Limb (tissue), 2 donors: Measurements from ENCODE around the gene RAD51D.
A peak's percentile ranks its signal among the peaks of the same experiment; 100 is the strongest.
"Not testable (repeated sequence)": the region's sequence is repeated elsewhere in the genome, so short reads cannot be mapped to it uniquely, and the experiment has no call there.

Source experiments
- DNase-seq, 2 donors: peaks; one replicate each; pipeline ENCODE4 v3.0.0-alpha.2; 2016; ENCODE audit errors: extremely low spot score in 2 of 2

RAD51D gene

DNA sequence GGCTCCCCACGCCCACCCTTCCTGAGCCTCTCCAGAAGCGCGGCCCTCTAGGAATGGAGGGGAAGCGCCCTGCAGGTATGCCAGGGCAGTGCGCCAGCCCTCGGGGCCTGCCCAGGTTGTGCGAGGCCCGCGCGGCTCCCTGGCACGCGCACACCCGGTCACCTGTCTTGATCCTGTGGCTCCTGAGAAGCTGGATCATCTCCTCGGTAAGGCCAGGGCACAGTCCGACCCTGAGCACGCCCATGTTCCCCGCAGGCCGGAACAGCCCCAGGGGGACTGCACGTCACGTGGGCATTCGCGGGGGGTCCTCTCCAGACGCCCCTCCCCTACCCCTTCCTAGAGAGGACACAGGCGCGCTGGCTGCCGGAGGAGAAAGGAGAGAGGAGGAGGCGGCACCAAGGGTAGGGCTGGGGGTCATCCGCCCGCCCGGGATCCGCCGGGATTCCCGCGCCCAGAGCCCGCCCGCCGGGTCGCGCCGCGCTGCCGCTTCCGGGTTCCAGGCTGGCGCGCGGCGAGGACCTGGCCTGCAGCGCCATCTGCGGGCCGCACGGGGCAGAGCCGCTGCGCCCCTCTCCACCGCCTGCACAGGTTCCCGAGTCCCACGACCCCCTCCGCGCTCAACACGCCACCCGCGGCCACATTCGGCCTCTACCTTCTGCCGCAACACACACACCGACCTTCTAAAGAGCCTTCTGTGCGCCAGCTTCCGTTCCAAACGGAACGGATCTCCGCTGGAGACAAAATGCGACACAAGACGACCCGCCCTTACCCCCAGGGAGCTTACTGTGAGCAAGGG, at the start of gene RAD51D:
Gene RAD51D, minus strand, starts transcription at position 491 of the 796 bp plus-strand sequence. Its CDS starts 247 bp downstream, at position 244.
- peak; percentile 52 to 90 for DNase-seq

DNA sequence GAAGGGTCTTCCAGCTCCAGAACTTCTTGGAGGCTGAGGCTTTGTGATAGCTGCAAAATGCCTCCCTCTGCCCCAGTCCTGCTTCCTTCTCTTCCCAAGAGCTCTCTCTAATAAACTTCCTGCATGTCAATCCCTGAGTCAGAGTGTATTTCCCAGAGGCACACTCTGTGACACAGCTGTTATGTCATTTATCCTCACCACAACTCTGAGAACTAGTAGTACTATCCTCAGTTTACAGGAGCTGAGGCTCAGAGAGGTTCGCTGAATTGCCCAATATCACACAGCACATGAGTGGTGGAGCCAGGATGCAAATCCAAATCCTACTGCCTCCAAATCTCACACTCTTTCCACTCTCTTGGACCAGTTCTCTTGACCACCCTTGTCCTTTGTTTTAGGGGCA, 48.0 kb upstream of the RAD51D start:
- DNase-seq: no peak

DNA sequence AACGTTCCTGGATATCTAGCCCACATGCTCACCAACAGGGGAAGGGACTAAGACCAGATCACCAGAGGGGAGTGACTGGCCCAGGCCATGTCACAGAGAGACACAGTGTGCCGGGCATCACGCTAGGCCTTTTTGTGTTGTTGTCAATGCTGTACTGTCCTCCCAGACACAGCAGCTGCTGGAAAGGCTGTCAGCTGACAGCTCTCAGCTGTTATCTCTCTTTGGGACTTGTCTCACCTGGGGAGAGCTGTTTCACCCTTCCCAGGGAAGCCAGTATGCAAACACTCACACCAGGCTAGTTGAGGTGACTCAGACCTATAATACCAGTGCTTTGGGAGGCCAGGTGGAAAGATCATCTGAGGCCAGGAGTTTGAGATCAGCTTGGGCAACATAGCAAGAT, 47.4 kb upstream of the RAD51D start:
- no peak for DNase-seq

DNA sequence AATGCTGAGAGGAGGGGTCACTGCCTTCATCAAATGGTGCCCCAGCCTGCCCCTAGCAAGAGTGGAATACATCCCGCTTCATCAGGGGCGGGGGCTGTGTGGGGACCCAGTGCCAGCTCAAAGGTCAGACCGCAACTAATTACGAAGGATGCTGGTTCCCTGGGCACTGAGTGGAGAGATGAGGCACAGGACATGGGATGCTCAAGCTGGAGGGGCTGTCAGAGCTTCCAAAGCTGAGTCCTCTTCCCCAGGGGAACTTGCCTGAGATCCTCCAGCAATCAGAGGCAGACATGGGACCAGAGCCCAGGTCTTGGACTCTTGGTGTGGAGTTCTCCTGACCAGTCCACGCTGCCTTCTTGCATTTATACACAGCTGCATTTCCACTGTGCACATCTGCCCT, 46.9 kb upstream of the RAD51D start:
- DNase-seq: no peak

DNA sequence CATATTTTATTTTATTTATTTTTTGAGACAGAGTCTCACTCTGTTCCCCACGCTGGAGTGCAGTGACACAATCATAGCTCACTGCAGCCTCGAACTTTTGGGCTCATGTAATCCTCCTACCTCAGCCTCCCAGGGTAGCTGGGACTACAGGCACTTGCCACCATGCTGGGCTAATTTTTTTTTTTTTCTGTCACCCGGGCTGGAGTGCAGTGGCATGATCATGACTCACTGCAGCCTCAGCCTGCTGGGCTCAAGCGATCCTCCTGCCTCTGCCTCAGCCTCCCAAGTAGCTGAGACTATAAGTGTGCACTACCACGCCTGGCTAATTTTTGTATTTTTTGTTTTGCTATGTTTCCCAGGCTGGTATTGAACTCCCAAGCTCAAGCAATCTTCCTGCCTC, 45.1 kb upstream of the RAD51D start:
- DNase-seq: no peak

DNA sequence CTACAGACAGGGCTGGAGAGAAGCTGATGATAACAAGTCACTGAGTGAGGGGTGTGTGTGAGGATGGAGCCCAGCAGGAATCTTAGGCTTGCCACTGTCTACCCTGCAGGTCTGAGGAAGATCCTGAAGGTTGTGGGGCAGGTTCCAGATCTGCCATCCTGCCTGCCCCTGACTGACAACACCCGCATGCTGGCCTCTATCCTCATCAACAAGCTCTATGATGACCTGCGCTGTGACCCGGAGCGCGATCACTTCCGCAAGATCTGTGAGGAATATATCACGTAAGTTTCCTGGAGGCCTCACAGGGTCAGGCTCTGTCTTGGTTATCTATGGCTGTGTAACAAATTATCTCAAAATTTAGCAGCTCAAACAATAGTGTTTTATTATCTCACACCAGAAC, 44.2 kb upstream of the RAD51D start:
- DNase-seq: no peak

DNA sequence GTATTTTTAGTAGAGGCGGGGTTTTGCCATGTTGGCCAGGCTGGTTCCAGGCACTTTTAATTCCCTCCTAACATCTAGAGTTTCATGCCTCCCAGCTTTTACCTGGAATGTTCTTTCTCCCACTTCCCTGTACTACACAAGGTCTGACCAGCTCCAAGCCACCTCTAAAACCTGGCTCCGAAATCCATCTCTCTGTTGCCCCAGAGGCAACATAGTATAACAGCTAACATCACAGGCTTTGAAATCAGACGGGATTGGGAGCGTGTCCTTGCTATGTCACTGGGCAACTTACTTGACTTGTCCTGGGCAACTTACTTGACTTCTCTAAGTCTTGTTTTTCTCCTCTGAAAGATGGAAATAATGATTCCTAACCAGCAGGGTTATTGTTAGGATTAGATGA, 43.1 kb upstream of the RAD51D start:
- DNase-seq: no peak

DNA sequence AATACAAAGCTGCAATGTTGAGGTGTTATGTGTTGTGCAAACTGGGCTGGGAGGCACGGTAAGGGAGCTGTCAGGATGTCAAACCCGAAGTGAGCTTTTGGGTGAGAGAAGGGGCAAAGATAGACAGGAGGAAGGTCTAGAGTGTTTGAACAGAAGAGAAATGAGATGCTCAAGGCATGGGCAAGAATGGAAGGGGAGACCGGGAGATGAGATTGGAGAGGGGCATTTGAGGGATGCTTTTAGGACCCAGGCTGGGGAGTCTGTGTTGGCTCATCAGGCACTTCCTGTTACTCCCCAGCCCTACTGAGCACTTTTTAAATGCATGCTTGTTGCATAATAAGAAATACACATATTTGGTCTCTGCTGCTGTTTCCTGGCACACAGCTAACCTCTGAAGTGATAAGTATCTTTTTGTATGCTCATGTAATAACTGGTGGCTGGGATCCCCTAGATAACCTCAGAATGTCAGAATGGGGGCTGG, 41.7 kb upstream of the RAD51D start:
- DNase-seq: no peak

DNA sequence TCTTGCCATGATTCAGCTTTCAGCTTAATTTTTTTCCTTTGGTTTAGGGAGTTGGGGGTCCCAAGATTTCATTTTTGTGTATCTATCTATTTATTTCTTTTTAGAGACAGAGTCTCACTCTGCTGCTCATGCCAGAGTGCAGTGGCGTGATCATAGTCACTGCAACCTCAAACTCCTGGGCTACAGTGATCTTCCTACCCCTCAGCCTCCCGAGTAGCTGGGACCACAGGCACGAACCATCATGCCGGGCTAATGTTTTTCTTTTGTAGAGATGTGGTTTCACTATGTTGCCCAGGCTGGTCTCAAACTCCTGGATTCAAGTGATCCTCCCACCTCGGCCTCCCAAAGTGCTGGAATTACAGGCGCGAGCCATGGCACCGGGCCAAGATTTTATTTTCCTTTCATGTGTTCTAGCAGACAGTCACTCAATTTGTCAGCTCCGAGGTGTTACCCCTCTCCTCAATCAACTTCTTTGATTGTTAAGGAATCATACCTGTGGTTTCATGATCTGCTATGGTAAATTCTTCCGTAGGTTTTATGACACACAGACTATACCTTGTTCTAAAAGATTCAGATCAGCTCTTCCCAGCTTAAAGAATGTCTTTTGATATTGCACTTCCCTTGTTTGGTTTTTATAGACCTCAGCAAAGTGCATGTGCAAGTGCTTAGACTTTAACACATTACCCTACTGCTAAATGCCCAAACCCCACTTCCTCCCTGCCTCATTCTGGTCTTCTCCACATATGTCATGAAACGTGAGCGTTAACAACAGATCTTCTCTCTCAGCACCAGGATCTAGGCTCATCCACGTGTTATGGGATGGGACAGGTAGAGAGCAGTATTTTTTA, 40.9 kb upstream of the RAD51D start:
- DNase-seq: no peak

DNA sequence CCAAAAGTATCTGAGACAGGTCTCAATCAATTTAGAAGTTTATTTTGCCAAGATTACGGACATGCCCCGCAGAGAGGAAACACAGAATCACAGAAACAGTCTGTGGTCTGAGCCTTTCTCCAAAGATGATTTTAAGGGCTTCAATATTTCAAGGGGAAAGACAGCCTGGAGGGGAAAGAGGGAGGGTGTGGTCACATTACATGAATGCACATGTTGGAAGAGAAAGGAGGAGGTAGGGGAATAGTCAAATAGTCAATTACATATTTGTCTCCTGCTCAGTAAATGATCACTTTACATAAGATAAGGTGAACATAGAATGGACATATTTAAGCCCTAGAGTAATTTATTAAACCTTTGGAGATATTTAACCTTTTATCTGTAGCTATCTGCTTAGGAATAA, 40.3 kb upstream of the RAD51D start:
- no peak for DNase-seq

DNA sequence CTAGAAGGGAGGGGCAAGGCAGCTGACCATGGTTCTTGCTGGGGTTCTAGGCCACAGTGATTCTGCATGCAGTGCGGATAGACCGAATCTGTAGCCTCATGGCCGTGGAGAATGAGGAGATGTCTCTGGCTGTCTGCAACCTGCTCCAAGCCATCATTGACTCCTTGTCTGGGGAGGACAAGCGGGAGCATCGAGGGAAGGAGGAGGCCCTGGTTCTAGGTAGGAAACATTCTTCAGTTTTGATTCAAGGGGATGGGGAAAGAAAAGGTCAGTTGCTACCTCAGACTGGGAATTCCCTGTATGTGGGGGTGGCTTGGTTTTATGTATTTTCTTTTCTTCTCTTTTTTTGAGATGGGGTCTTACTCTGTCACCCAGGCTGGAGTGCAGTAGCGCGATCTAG, 35.6 kb upstream of the RAD51D start:
- no peak for DNase-seq

DNA sequence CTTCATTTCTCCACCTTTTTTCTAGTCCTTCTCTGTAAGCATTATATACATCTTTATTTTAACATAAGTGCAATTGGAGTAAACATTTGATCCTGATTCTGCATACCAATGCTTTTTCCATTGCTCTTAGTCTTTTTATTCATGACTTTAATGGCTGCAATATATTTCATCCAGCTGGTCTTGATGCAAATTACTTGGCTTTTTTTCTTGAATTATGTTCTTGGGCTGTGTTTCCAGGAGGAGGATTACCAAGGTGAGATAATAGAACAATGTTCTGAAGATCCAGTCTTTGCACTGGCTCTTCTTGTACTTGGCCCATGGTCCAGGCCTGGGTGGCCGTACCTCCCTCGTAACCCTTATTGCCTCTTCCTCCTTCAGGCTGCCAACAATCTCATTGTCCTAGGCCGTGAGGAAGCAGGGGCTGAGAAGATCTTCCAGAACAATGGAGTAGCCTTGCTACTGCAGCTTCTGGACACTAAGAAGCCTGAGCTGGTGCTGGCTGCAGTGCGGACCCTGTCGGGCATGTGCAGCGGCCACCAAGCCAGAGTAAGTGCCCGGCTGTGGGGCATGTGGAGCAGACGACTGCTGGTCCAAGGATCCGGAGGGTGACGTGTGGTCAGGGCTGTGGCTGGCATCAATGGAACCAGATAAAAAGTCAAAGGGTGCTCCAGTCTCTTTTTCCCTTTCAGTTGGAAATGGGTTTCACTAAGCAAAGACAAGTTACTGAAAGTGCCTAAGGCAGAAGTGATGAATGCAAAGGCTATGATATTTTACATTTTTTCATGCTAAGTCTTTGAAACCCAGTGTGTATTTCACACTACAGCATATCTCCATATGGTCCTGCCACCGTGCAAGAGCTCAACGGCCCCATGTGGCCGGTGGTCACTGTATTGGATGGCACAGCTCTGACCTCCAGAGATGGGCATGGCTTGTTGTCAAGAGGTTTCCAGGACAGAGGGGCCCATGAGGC, 34.8 kb upstream of the RAD51D start:
- DNase-seq: no peak

DNA sequence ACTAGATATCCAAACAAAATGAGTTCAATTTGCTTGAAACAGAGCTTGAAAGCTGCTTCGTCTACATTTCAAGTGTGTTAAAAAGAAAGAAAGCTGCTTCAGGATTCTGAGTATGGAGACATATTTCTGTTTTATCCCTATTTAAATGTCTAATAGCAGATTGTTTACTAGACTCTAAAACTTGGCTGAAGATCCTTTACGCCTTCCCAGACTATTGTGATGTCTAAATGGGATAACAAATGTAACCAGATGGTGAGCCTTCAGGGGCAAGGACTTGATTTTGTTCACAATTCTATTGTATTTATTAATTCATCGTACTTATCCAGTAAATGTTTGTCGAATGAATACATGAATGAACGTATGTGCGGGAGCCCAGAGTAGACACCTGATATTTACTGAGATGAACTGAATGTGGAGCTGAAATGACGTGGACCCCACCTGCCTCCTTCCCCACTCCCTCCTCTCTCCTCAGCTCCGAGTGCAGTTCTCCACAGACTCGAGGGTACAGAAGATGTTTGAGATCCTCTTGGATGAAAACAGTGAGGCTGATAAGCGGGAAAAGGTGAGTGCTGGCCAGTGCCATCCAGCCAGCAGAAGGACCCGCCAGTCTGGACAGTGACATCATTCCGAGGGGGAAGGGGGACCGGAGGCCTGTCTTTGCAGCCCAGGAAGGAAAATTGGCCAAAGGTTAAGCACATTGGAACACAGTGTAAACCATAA, 32.9 kb upstream of the RAD51D start:
- DNase-seq: no peak

DNA sequence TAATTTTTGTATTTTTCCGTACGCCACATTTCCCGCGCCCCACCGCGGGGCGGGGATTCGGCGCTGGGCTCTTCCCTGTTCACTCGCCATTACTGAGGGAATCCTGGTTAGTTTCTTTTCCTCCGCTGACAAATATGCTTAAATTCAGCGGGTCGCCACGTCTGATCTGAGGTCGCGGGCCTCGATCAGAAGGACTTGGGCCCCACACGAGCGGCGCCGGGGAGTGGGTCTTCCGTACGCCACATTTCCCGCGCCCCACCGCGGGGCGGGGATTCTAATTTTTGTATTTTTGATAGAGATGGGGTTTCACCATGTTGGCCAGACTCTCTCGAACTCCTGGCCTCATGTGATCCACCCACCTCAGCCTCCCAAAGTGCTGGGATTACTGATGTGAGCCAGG, 31.4 kb upstream of the RAD51D start:
- not testable (repeated sequence) for DNase-seq

DNA sequence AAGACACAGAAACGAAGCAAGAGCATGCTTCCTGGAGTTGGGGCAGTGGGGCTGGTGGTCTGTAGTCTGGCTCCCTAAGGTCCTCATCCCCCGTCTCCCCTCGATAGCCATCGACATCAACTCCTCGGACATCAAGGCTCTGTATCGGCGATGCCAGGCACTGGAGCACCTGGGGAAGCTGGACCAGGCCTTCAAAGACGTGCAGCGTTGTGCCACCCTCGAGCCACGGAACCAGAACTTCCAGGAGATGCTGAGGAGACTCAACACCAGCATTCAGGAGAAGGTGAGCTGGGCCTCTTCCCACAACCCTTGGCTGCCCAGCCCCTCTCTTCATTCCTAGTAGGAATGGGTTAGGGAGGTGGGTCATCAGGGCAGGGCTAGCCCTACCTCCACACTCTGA, 30.3 kb upstream of the RAD51D start:
- DNase-seq: no peak

DNA sequence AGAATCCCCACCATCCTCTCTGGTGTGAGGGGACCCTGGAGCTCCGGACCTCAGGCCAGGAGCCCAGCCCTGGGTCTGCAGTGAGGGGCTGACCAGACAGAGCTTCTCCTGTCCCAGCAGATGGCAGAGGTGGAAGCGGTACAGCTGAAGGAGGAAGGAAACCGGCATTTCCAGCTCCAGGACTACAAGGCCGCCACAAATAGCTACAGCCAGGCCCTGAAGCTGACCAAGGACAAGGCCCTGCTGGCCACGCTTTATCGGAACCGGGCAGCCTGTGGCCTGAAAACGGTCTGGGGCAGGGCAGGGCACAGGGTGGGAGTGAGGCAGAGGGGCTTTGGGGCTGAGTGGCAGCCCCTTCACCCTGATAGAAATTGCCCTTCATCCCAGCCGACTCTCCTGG, 28.5 kb upstream of the RAD51D start:
- DNase-seq: no peak

DNA sequence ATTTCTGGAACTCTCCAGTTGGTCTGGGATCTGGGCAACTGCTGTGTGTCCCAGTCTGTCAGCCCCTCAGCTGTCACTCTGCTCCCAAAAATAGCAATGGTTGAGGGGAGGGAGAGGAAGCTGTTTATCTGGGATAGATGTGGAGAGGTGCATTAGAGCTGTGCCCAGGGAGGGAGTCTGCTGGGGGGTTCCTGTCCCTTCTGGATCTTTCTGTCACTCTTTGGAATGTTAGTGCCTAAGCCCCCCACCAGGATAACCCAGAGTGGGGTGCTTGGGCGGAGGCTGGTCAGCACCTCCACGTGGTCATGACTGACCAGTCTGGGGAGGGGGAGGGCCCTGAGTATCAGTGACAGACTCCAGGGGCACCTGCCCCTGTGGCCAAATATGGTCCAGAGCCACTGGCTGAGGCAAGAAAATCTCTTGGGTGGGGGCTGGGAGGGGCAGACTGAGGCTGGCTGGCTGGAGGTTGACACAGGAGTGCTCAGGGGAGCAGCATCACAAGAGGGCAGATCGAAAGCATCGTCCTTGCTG, 27.8 kb upstream of the RAD51D start, which contains the start of gene UNC45B:
Gene UNC45B, plus strand, starts transcription at position 443 of the 531 bp plus-strand sequence. CDS start 447 bp downstream, outside the sequence.
- DNase-seq: peak in 1 of 2 donors; percentile 40

DNA sequence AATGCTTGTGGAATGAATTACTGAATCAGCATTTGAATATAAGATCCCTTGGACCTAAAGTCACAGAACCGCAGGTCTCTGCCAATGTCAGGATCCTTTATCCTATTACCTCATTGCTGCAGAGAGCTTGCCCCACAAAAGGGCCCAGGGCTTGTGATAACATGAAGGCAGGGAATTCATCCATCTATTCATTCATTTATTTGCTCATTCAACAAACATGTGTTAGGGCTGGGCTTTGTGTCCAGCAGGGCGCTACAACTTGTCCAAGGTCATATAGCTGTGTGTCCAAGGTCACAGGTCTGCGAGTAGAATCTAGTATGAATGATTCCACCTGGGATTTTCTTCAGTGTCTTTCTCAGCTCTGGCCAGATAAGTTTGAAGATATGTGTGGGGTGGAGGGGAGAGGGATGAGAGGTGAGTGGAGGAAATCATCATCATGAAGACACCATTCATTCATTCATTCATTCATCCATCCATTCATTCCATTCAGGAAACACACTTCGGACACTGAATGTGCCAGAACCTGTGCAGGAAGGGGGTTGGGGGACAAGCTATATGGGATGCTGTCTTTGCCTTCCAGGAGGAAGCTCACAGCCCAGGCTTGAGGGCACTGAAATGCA, 26.7 kb upstream of the RAD51D start:
- DNase-seq: no peak

DNA sequence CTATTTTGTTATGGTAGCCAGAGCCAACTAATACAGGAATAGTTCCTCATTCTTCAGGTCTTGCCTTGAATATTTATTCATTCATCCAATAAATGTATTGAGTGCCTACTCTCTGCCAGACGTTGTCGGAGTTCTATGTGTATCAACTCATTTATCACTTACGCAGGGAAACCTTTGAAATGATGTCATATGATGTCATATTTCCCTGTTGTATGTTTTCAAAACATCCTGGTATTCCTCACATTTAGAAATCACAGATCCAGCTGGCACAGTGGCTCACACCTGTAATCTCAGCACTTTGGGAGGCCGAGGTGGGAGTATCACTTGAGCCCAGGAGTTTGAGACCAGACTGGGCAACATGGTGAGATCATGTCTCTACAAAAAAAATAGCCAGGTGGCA, 25.2 kb upstream of the RAD51D start:
- no peak for DNase-seq

DNA sequence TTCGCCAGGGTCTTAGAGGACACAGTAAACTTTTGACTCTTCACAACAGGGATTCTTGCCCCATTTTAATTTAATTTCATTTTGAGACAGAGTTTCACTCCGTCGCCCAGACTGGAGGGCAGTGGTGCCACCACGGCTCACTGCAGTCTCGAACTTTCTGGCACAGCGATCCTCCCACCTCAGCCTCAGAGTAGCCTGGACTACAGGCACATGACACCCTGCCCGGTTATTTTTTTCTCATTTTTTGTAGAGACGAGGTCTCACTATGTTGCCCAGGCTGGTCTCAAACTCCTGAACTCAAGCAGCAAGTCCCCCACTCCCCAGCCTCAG, 22.8 kb upstream of the RAD51D start:
- no peak for DNase-seq
